Endothelial cell of umbilical vein (primary cell): Measurements from ENCODE around the gene RRP1B. TPM values are rescaled to one million over a fixed set of nuclear protein-coding genes. Genes with fewer than 3 reads are reported as not detected.

Experiments used
- BruUV-seq: library from RNA; stranded (reverse); fragments of 400-500 nt; replicated peaks from 2 replicates; lab custom pipeline; 2021; lab: Mats Ljungman, UMichigan
- CTCF ChIA-PET: fragments of 300-600, 350-600 bp; sonication (Branson Sonifier 250); formaldehyde crosslinking; loops from one replicate; lab custom pipeline; 2021; ENCODE audit warnings: antibody characterized with exemption, inconsistent platforms; lab: Charles Lee
- POLR2A ChIA-PET: fragments of 300-600, 350-600 bp; sonication (Branson Sonifier 250); formaldehyde crosslinking; loops from one replicate; lab custom pipeline; 2021; ENCODE audit warnings: antibody characterized with exemption, inconsistent platforms; lab: Charles Lee
- DNase-seq: peaks from one replicate; pipeline ENCODE4 v3.0.0-alpha.2; 2011; ENCODE audit warnings: low read depth, low spot score
- FAIRE-seq: peaks from 2 replicates; lab custom pipeline; 2011; peaks lifted over from hg19 to GRCh38; lab: Jason Lieb, UNC
- H2AFZ ChIP-seq: 2 replicates; pipeline ENCODE4 v1.6.0; 2012; ENCODE audit warnings: low read depth, low read length, control low read depth, inconsistent platforms
- H3K27ac ChIP-seq: 2 replicates; pipeline ENCODE4 v1.5.1; 2011; ENCODE audit warnings: low read depth, mild to moderate bottlenecking, control low read depth, low read length, moderate library complexity; ENCODE audit not compliant: insufficient read depth
- H3K27me3 ChIP-seq, 2 experiments: 2 replicates each; pipeline versions ENCODE4 v1.6.0 to v1.6.1; 2011; ENCODE audit warnings: low read length in 2 of 2, mixed read lengths in 1 of 2; ENCODE audit not compliant: control insufficient read depth in 2 of 2, insufficient read depth in 2 of 2
- H3K36me3 ChIP-seq, 2 experiments: 2 replicates in 1 of 2; 3 replicates in 1 of 2; pipeline ENCODE4 v1.5.1; 2011; ENCODE audit warnings: low read length in 2 of 2, mild to moderate bottlenecking in 1 of 2, moderate library complexity in 1 of 2; ENCODE audit not compliant: control insufficient read depth in 2 of 2, insufficient read depth in 2 of 2; ENCODE audit errors: extremely low read depth in 1 of 2
- H3K4me1 ChIP-seq: 3 replicates; pipeline ENCODE4 v1.5.1; 2011; ENCODE audit warnings: mild to moderate bottlenecking, low read length; ENCODE audit not compliant: control insufficient read depth, insufficient read depth; ENCODE audit errors: extremely low read depth
- H3K4me2 ChIP-seq: 2 replicates; pipeline ENCODE4 v1.6.1; 2011; ENCODE audit warnings: low read length, control low read depth, mixed read lengths; ENCODE audit not compliant: insufficient read depth
- H3K4me3 ChIP-seq, 3 experiments: fragments of 200-600 bp in 1 of 3; sonication (generic), shearing (Covaris generic) in 1 of 3; replicated peaks in 1 of 3; 2 replicates each; pipeline ENCODE4 v1.5.1; 2011 to 2016; ENCODE audit warnings: control low read depth in 3 of 3, low read length in 3 of 3, mild to moderate bottlenecking in 2 of 3, inconsistent platforms in 1 of 3, low read depth in 1 of 3, moderate library complexity in 1 of 3; ENCODE audit not compliant: insufficient read depth in 1 of 3
- H3K79me2 ChIP-seq: 2 replicates; pipeline ENCODE4 v1.6.0; 2012; ENCODE audit warnings: low read length, inconsistent platforms; ENCODE audit not compliant: control insufficient read depth, insufficient read depth
- H3K9ac ChIP-seq: replicated peaks from 2 replicates; pipeline ENCODE3; 2011; ENCODE audit warnings: low read length, control low read depth; ENCODE audit not compliant: insufficient read depth; ENCODE audit errors: extremely low read depth
- H3K9me1 ChIP-seq: replicated peaks from 3 replicates; pipeline ENCODE4 v1.6.0; 2011; ENCODE audit warnings: mild to moderate bottlenecking, low read length; ENCODE audit not compliant: control insufficient read depth, insufficient read depth; ENCODE audit errors: extremely low read depth
- H3K9me3 ChIP-seq: replicated peaks from 2 replicates; pipeline ENCODE4 v1.5.1; 2012; ENCODE audit warnings: low read length, inconsistent platforms; ENCODE audit not compliant: control insufficient read depth, insufficient read depth
- H4K20me1 ChIP-seq: replicated peaks from 2 replicates; pipeline ENCODE3; 2011; ENCODE audit warnings: mild to moderate bottlenecking, low read length; ENCODE audit not compliant: control insufficient read depth, insufficient read depth; ENCODE audit errors: extremely low read depth
- EZH2 ChIP-seq: IDR thresholded peaks from 2 replicates; pipeline ENCODE4 v1.6.1; 2012; ENCODE audit warnings: borderline replicate concordance, low read depth, mild to moderate bottlenecking, moderate library complexity, low read length, inconsistent platforms; ENCODE audit not compliant: severe bottlenecking
- FOS ChIP-seq: IDR thresholded peaks from 2 replicates; pipeline ENCODE4 v1.6.1; 2011; ENCODE audit warnings: mild to moderate bottlenecking, low read length, moderate library complexity, borderline replicate concordance; ENCODE audit not compliant: insufficient read depth
- GATA2 ChIP-seq: IDR thresholded peaks from 2 replicates; pipeline ENCODE4 v1.7.0; 2011; ENCODE audit warnings: low read depth, mild to moderate bottlenecking, moderate library complexity, mixed read lengths, low read length; ENCODE audit not compliant: insufficient read length, insufficient read depth
- JUN ChIP-seq: IDR thresholded peaks from 2 replicates; pipeline ENCODE4 v1.6.1; 2011; ENCODE audit warnings: borderline replicate concordance, low read depth; ENCODE audit not compliant: insufficient read length, insufficient read depth
- MYC ChIP-seq: IDR thresholded peaks from one replicate; pipeline ENCODE4 v1.6.1; 2011; ENCODE audit warnings: mild to moderate bottlenecking, low read depth, low read length
- POLR2A ChIP-seq: IDR thresholded peaks from 2 replicates; pipeline ENCODE4 v1.6.1; 2012; ENCODE audit warnings: low read depth, mild to moderate bottlenecking, control low read depth, low read length
- POLR2AphosphoS5 ChIP-seq: IDR thresholded peaks from 2 replicates; pipeline ENCODE4 v1.6.1; 2012; ENCODE audit warnings: low read depth, mild to moderate bottlenecking, control low read depth, low read length, moderate library complexity; ENCODE audit not compliant: insufficient read depth
- dilution Hi-C: fragments of 300-500 bp; cut with MboI; formaldehyde crosslinking; loops from one replicate; pipeline ENCODE4 v1.15.0; 2019; ENCODE audit warnings: low sequenced_read_pairs; ENCODE audit not compliant: extremely low pct_ligation_motif_present
- intact Hi-C: fragments of 100-400 bp; cut with micrococcal nuclease; formaldehyde crosslinking; loops from one replicate; pipeline ENCODE4 v1.10.0; 2022
- polyA plus RNA-seq, 4 experiments: library from polyadenylated mRNA; depleted of rRNA in 3 of 4; stranded (reverse) in 3 of 4; unstranded in 1 of 4; fragments of >200 nt; gene quantifications; 2 replicates each; pipeline versions ENCODE4 v1.2.1 to v1.2.3, GENCODE V29; 2011 to 2012; ENCODE audit warnings: missing spikeins in 1 of 4
- total RNA-seq: library from RNA; stranded (reverse); gene quantifications from 2 replicates; pipeline ENCODE4 v1.2.3, GENCODE V29; 2021
- TF ChIP-seq, protein P1 (sequence below): IDR thresholded peaks from 2 replicates; pipeline ENCODE4 v1.6.1; 2011; ENCODE audit not compliant: insufficient read depth, insufficient read length
- TF ChIP-seq, protein P2 (sequence below), 2 donors: IDR thresholded peaks; 1 replicate in 1 of 2; 2 replicates in 1 of 2; pipeline ENCODE4 v1.5.1; 2011; ENCODE audit warnings: low read length in 2 of 2, mild to moderate bottlenecking in 2 of 2, moderate library complexity in 2 of 2, control low read depth in 1 of 2, inconsistent platforms in 1 of 2, low read depth in 1 of 2; ENCODE audit not compliant: insufficient read depth in 1 of 2; ENCODE audit errors: extremely low read depth in 1 of 2

RRP1B gene
- total and polyA plus RNA-seq, 2 donors (not counting 3 experiments of a cell fraction or from before 2014, with no cell fraction given): 13.0 to 39.9 TPM

DNA sequence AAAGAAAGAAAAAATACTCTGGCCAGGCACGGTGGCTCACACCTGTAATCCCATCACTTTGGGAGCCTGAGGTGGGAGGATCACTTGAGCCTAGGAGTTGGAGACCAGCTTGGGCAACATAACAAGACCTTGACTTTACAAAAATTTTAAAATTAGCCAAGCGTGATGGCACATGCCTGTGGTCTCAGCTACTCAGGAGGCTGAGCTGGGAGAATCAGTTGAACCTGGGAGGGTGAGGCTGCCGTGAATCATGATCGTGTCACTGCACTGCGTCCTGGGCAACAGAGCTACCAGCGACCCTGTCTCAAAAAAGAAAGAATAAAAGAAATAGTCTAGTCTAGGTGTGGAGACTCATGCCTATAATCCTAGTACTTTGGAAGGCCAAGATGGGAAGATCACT is 22.3 kb downstream of the RRP1B start:
- Histone ChIP-seq H3K4me1 (peaks cover 4% of the 10 kb centered on the region), H3K9ac (no peak overlapping the region), H3K4me3 (no peak overlapping the region), H3K9me3 (no peaks in the 10 kb centered on the region), H3K36me3 (peaks cover 17 to 20% of the 10 kb centered on the region in 2 experiments), H2AFZ (no peak overlapping the region), H3K4me2 (no peak overlapping the region), H4K20me1 (no peaks in the 10 kb centered on the region), H3K9me1 (no peaks in the 10 kb centered on the region), H3K79me2 (peaks cover 11% of the 10 kb centered on the region), H3K27ac (no peak overlapping the region), H3K27me3 (no peaks in the 10 kb centered on the region)
- FAIRE-seq (no peak), DNase-seq (no peak)
- intact Hi-C loops: no loop called here
- ChIA-PET CTCF (no interaction called here), POLR2A (no interaction called here)
- dilution Hi-C loops: no loop called here
- no peak for TF ChIP-seq POLR2A
- no peak for TF ChIP-seq MYC
- TF ChIP-seq, protein P1, sequence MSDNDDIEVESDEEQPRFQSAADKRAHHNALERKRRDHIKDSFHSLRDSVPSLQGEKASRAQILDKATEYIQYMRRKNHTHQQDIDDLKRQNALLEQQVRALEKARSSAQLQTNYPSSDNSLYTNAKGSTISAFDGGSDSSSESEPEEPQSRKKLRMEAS: no peak
- no peak for TF ChIP-seq GATA2
- TF ChIP-seq POLR2AphosphoS5: no peak
- TF ChIP-seq FOS: no peak
- no peak for TF ChIP-seq JUN
- TF ChIP-seq, protein P2, sequence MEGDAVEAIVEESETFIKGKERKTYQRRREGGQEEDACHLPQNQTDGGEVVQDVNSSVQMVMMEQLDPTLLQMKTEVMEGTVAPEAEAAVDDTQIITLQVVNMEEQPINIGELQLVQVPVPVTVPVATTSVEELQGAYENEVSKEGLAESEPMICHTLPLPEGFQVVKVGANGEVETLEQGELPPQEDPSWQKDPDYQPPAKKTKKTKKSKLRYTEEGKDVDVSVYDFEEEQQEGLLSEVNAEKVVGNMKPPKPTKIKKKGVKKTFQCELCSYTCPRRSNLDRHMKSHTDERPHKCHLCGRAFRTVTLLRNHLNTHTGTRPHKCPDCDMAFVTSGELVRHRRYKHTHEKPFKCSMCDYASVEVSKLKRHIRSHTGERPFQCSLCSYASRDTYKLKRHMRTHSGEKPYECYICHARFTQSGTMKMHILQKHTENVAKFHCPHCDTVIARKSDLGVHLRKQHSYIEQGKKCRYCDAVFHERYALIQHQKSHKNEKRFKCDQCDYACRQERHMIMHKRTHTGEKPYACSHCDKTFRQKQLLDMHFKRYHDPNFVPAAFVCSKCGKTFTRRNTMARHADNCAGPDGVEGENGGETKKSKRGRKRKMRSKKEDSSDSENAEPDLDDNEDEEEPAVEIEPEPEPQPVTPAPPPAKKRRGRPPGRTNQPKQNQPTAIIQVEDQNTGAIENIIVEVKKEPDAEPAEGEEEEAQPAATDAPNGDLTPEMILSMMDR (IDR thresholded peaks at IDR 0.05; ENCODE audit: extremely low read depth in 1 of 2, insufficient read depth in 1 of 2, low read depth in 1 of 2, low read length in 2 of 2): no peak
- no peak for TF ChIP-seq EZH2
- BruUV-seq: no TSS peak
